HepG2 (cell line): ENCODE measurements around the gene HOXA13. TPM values are rescaled to one million over a fixed set of nuclear protein-coding genes. Genes with fewer than 3 reads are reported as not detected.

Source experiments
- ATAC-seq: fragments of 200-7000 bp; cut with Tn5 transposase; 3 replicates; pipeline ENCODE4 v1.9.1; 2020; ENCODE audit warnings: mild to moderate bottlenecking, moderate library complexity
- BruUV-seq: library from RNA; stranded (reverse); fragments of 400-500 nt; replicated peaks from 2 replicates; lab custom pipeline; 2021; lab: Mats Ljungman, UMichigan
- CTCF ChIA-PET: fragments of 300-600 bp; formaldehyde crosslinking; extraction: SDS; loops from one replicate; lab custom pipeline; 2021; ENCODE audit warnings: low total read pairs, inconsistent platforms, low intra/inter-chr PET ratio; lab: Yijun Ruan, JAX
- POLR2A ChIA-PET: fragments of 350-600 bp; sonication (Branson Sonifier 250); formaldehyde crosslinking; loops from one replicate; lab custom pipeline; 2020; ENCODE audit warnings: antibody characterized with exemption, inconsistent platforms; lab: Yijun Ruan, JAX
- DNase-seq: peaks from one replicate; pipeline ENCODE4 v3.0.0-alpha.2; 2015; ENCODE audit warnings: low spot score
- FAIRE-seq: peaks from 3 replicates; lab custom pipeline; 2011; peaks lifted over from hg19 to GRCh38; lab: Jason Lieb, UNC
- H2AFZ ChIP-seq: one replicate; pipeline ENCODE4 v1.6.1; 2011; ENCODE audit warnings: low read length, inconsistent platforms
- H3K27ac ChIP-seq: fragments of 300-600 bp; 3 replicates; pipeline ENCODE4 v1.8.0; 2011; ENCODE audit warnings: mixed run types, mild to moderate bottlenecking, mixed read lengths, low read length, inconsistent platforms; ENCODE audit not compliant: insufficient read depth; ENCODE audit errors: extremely low read length
- H3K27me3 ChIP-seq, 2 experiments: fragments of 200-600 bp in 1 of 2; 2 replicates in 1 of 2; 3 replicates in 1 of 2; pipeline versions ENCODE4 v1.6.0 to v1.8.0; 2011; ENCODE audit warnings: low read length in 2 of 2, mild to moderate bottlenecking in 2 of 2, moderate library complexity in 2 of 2, inconsistent platforms in 1 of 2; ENCODE audit not compliant: insufficient read depth in 2 of 2, control insufficient read depth in 1 of 2
- H3K36me3 ChIP-seq, 2 experiments: fragments of 200-600 bp in 1 of 2; replicated peaks in 1 of 2; 2 replicates in 1 of 2; 3 replicates in 1 of 2; pipeline versions ENCODE4 v1.5.1 to v1.8.0; 2011; ENCODE audit warnings: low read length in 2 of 2, inconsistent platforms in 1 of 2; ENCODE audit not compliant: insufficient read depth in 2 of 2, control insufficient read depth in 1 of 2
- H3K4me1 ChIP-seq: 2 replicates; pipeline ENCODE4 v1.5.1; 2012; ENCODE audit warnings: low read length, inconsistent platforms; ENCODE audit not compliant: insufficient read depth
- H3K4me2 ChIP-seq: 2 replicates; pipeline ENCODE4 v1.6.0; 2011; ENCODE audit warnings: low read depth, low read length, inconsistent platforms
- H3K4me3 ChIP-seq, 3 experiments: fragments of 200-600 bp in 1 of 3; sonication (generic), shearing (Covaris generic) in 1 of 3; replicated peaks in 1 of 3; 2 replicates each; pipeline ENCODE4 v1.5.1; 2011 to 2016; ENCODE audit warnings: low read length in 3 of 3, inconsistent platforms in 2 of 3, low read depth in 2 of 3, mild to moderate bottlenecking in 2 of 3, control low read depth in 1 of 3, mixed read lengths in 1 of 3; ENCODE audit not compliant: insufficient read depth in 1 of 3
- H3K79me2 ChIP-seq: one replicate; pipeline ENCODE4 v1.6.1; 2011; ENCODE audit warnings: low read length, inconsistent platforms; ENCODE audit not compliant: insufficient read depth
- H3K9ac ChIP-seq: 2 replicates; pipeline ENCODE4 v1.6.0; 2011; ENCODE audit warnings: mild to moderate bottlenecking, low read depth, low read length, inconsistent platforms; ENCODE audit not compliant: insufficient read depth
- H3K9me3 ChIP-seq: 2 replicates; pipeline ENCODE4 v1.5.1; 2012; ENCODE audit warnings: mild to moderate bottlenecking, low read length
- H4K20me1 ChIP-seq: 2 replicates; pipeline ENCODE4 v1.6.0; 2011; ENCODE audit warnings: inconsistent platforms, mild to moderate bottlenecking, low read length, moderate library complexity; ENCODE audit not compliant: insufficient read depth
- FOXP1 ChIP-seq, 2 experiments: fragments of 450-650 bp in 1 of 2; IDR thresholded peaks; 2 replicates each; pipeline ENCODE4 v1.6.1; 2017 to 2018; ENCODE audit warnings: antibody characterized with exemption in 1 of 2
- GPN1 ChIP-seq: sonication (generic); formaldehyde crosslinking; IDR thresholded peaks from 2 replicates; pipeline ENCODE4 v1.5.1; 2020; ENCODE audit warnings: missing genetic modification reagents, borderline replicate concordance
- SMAD9 ChIP-seq: sonication (generic); formaldehyde crosslinking; IDR thresholded peaks from 2 replicates; pipeline ENCODE4 v1.5.1; 2020; ENCODE audit warnings: mild to moderate bottlenecking, missing genetic modification reagents
- TCF7 ChIP-seq: sonication (generic); IDR thresholded peaks from 2 replicates; pipeline ENCODE4 v1.6.1; 2016; ENCODE audit warnings: antibody characterized with exemption, low read depth
- TRIM24 ChIP-seq: sonication (generic); formaldehyde crosslinking; IDR thresholded peaks from 2 replicates; pipeline ENCODE4 v1.8.0; 2022; ENCODE audit warnings: mild to moderate bottlenecking, missing genetic modification reagents
- WGBS: methylation state at CpG from one replicate; pipeline ENCODE4 v1.1.6; 2017; ENCODE audit warnings: low lambda C conversion rate; 5-methylcytosine and 5-hydroxymethylcytosine counted together
- in situ Hi-C: cut with HindIII; loops from 2 replicates; pipeline ENCODE4 v1.10.0; 2017; ENCODE audit warnings: low pct_unique_long_range_greater_than_20kb; ENCODE audit not compliant: extremely low pct_ligation_motif_present
- intact Hi-C: fragments of 100-400 bp; cut with micrococcal nuclease; formaldehyde crosslinking; loops from one replicate; pipeline ENCODE4 v1.10.0; 2022; ENCODE audit not compliant: unreplicated experiment
- polyA plus RNA-seq, 8 experiments: library from polyadenylated mRNA; depleted of rRNA in 3 of 8; stranded (reverse) in 7 of 8; unstranded in 1 of 8; fragments of >200 nt; fragmentation: Illumina TruSeq in 4 of 8; extraction: Trizol in 4 of 8; gene quantifications; 2 replicates each; pipeline versions ENCODE4 v1.2.1 to v1.2.3, GENCODE V29; 2011 to 2016; ENCODE audit warnings: low read depth in 4 of 8, missing spikeins in 1 of 8, mixed read lengths in 1 of 8; ENCODE audit not compliant: insufficient read depth in 1 of 8
- total RNA-seq, 5 experiments: library from RNA; depleted of rRNA; stranded (reverse); fragments of >200 nt; fragmentation: Illumina TruSeq; extraction: Trizol; gene quantifications; 2 replicates each; pipeline ENCODE4 v1.2.3, GENCODE V29; 2016; ENCODE audit warnings: low read depth in 1 of 5
- TF ChIP-seq, protein P1 (sequence below): sonication (generic); formaldehyde crosslinking; IDR thresholded peaks from 2 replicates; pipeline ENCODE4 v1.5.0; 2020; ENCODE audit warnings: missing genetic modification reagents, mild to moderate bottlenecking, borderline replicate concordance
- TF ChIP-seq, protein P2 (sequence below): sonication (generic); formaldehyde crosslinking; IDR thresholded peaks from 2 replicates; pipeline ENCODE4 v1.5.1; 2020; ENCODE audit warnings: mild to moderate bottlenecking, missing genetic modification reagents, borderline replicate concordance

HOXA13 gene
- total and polyA plus RNA-seq, 2 of the 13 experiments (the other 11 are each of a cell fraction or from before 2014, with no cell fraction given) = 0.01 to 0.04 TPM

DNA sequence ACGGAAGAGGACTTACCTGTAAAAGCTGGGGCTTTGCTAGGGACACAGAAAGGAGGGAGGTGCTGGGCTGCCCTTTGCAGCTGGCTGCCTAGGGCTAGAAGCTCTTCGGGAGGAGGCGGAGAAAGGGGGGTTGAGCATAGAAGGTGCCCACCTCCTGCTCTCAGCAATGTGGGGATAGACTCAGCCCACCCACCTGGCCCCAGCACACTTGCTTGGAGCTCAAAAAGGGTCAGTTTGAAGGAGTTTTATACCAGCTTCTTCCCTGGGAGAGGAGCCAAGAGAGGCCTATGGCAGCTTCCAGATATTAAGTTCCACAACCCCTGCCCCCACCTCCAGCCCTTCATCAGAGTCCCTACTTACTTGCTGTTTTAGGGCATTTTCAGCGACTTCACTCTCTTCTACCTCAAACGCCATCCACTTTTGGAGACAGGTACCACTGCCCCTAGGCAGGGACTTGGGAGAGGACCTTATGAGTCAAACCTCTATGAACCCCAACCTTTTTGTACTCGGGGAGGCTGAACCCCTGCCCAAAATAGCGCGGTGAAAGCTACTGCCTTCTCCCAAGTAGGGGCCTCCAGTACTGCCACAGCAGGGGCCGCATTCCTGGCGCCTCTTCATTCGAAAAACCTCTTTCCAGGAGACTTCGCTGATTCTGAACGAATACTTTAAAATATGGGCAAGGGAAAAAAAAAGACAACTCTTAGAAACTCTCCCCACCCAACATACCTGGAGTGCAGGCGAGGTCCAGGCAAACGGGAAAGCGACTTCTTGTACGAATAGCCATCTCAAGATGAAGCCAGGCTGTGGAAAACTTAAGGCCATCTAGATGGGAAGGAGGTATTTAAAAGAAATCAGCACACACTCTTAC lies 41.5 kb upstream of the HOXA13 start:
- no peak for DNase-seq
- 60% methylated on average over 17 of the region's 17 CpGs for WGBS
- H3K36me3 ChIP-seq = no peaks in the 10 kb centered on the region
- intact Hi-C loops = no loop called here
- no peak for TF ChIP-seq FOXP1 (IDR thresholded peaks at IDR 0.05)
- TF ChIP-seq FOXP1 (CRISPR knock-in tag; IDR thresholded peaks at IDR 0.05) = no peak
- no peak for TF ChIP-seq TCF7
- no peak for TF ChIP-seq SMAD9 (CRISPR knock-in tag)
- TF ChIP-seq, protein P1, sequence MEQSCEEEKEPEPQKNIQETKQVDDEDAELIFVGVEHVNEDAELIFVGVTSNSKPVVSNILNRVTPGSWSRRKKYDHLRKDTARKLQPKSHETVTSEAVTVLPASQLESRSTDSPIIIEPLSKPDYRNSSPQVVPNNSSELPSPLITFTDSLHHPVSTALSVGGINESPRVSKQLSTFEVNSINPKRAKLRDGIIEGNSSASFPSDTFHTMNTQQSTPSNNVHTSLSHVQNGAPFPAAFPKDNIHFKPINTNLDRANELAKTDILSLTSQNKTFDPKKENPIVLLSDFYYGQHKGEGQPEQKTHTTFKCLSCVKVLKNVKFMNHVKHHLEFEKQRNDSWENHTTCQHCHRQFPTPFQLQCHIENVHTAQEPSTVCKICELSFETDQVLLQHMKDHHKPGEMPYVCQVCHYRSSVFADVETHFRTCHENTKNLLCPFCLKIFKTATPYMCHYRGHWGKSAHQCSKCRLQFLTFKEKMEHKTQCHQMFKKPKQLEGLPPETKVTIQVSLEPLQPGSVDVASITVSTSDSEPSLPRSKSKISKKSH (CRISPR knock-in tag) = no peak
- TF ChIP-seq TRIM24 (CRISPR knock-in tag) = no peak
- TF ChIP-seq, protein P2, sequence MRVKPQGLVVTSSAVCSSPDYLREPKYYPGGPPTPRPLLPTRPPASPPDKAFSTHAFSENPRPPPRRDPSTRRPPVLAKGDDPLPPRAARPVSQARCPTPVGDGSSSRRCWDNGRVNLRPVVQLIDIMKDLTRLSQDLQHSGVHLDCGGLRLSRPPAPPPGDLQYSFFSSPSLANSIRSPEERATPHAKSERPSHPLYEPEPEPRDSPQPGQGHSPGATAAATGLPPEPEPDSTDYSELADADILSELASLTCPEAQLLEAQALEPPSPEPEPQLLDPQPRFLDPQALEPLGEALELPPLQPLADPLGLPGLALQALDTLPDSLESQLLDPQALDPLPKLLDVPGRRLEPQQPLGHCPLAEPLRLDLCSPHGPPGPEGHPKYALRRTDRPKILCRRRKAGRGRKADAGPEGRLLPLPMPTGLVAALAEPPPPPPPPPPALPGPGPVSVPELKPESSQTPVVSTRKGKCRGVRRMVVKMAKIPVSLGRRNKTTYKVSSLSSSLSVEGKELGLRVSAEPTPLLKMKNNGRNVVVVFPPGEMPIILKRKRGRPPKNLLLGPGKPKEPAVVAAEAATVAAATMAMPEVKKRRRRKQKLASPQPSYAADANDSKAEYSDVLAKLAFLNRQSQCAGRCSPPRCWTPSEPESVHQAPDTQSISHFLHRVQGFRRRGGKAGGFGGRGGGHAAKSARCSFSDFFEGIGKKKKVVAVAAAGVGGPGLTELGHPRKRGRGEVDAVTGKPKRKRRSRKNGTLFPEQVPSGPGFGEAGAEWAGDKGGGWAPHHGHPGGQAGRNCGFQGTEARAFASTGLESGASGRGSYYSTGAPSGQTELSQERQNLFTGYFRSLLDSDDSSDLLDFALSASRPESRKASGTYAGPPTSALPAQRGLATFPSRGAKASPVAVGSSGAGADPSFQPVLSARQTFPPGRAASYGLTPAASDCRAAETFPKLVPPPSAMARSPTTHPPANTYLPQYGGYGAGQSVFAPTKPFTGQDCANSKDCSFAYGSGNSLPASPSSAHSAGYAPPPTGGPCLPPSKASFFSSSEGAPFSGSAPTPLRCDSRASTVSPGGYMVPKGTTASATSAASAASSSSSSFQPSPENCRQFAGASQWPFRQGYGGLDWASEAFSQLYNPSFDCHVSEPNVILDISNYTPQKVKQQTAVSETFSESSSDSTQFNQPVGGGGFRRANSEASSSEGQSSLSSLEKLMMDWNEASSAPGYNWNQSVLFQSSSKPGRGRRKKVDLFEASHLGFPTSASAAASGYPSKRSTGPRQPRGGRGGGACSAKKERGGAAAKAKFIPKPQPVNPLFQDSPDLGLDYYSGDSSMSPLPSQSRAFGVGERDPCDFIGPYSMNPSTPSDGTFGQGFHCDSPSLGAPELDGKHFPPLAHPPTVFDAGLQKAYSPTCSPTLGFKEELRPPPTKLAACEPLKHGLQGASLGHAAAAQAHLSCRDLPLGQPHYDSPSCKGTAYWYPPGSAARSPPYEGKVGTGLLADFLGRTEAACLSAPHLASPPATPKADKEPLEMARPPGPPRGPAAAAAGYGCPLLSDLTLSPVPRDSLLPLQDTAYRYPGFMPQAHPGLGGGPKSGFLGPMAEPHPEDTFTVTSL (CRISPR knock-in tag) = no peak
- no peak for TF ChIP-seq GPN1
- TF ChIP-seq, all 625 proteins: peak for 0
- H3K27me3 ChIP-seq = peaks cover 8 to 86% of the 10 kb centered on the region in 2 experiments; a peak in 3 of 5 replicates
- H3K27ac ChIP-seq = no peak overlapping the region
- ChIA-PET CTCF (no interaction called here), POLR2A (no interaction called here)
- in situ Hi-C loops = no loop called here
- ATAC-seq (no peak), FAIRE-seq (no peak)
- no peaks in the 10 kb centered on the region for H4K20me1 ChIP-seq
- no peak overlapping the region for H3K4me3 ChIP-seq
- H2AFZ ChIP-seq = no peak overlapping the region
- no peaks in the 10 kb centered on the region for H3K9me3 ChIP-seq
- no peak overlapping the region for H3K9ac ChIP-seq
- no peaks in the 10 kb centered on the region for H3K79me2 ChIP-seq
- no peaks in the 10 kb centered on the region for H3K4me1 ChIP-seq
- BruUV-seq = no TSS peak
- no peak overlapping the region for H3K4me2 ChIP-seq
